ENCODE results near the gene TSHZ2.
"Not testable (repeated sequence)": the region's sequence is repeated elsewhere in the genome, so short reads cannot be mapped to it uniquely, and the experiment has no call there.

The TSHZ2 gene

GRCh38 chr20:52999040-52999439, 26.9 kb downstream of the TSHZ2 start:
- DNase-seq = no peak

- peak; percentile 34 for DNase-seq
Observed at GRCh38 chr20:53001498-53002301, 29.5 kb downstream of the TSHZ2 start.

- DNase-seq = no peak
Observed at GRCh38 chr20:53002786-53003185, 30.6 kb downstream of the TSHZ2 start.

GRCh38 chr20:53003420-53004154, 31.4 kb downstream of the TSHZ2 start:
- DNase-seq = no peak

GRCh38 chr20:53004267-53004813, 32.2 kb downstream of the TSHZ2 start:
- DNase-seq = no peak

- no peak for DNase-seq
Observed at GRCh38 chr20:53009979-53010735, 38.0 kb downstream of the TSHZ2 start.

- no peak for DNase-seq
Observed at GRCh38 chr20:53011640-53012039, 39.5 kb downstream of the TSHZ2 start.

GRCh38 chr20:53013183-53013582, 41.0 kb downstream of the TSHZ2 start:
- no peak for DNase-seq

- no peak for DNase-seq
Observed at GRCh38 chr20:53013847-53014246, 41.7 kb downstream of the TSHZ2 start.

- DNase-seq = no peak
Observed at GRCh38 chr20:53016071-53016470, 43.9 kb downstream of the TSHZ2 start.

- no peak for DNase-seq
Observed at GRCh38 chr20:53016534-53017042, 44.4 kb downstream of the TSHZ2 start.

- DNase-seq = no peak
Observed at GRCh38 chr20:53017206-53017605, 45.0 kb downstream of the TSHZ2 start.

GRCh38 chr20:53019464-53019863, 47.3 kb downstream of the TSHZ2 start:
- DNase-seq = no peak

- DNase-seq = no peak
Observed at GRCh38 chr20:53020376-53020775, 48.2 kb downstream of the TSHZ2 start.

GRCh38 chr20:53020834-53021233, 48.7 kb downstream of the TSHZ2 start:
- no peak for DNase-seq

- peak; percentile 84 for DNase-seq
Observed at GRCh38 chr20:53021934-53022333, 49.8 kb downstream of the TSHZ2 start.

GRCh38 chr20:53023732-53024520, 51.8 kb downstream of the TSHZ2 start:
- peak; percentile 54 for DNase-seq

GRCh38 chr20:53024653-53025052, 52.5 kb downstream of the TSHZ2 start:
- DNase-seq = not testable (repeated sequence)

- DNase-seq = no peak
Observed at GRCh38 chr20:53027089-53027488, 54.9 kb downstream of the TSHZ2 start.

- DNase-seq = no peak
Observed at GRCh38 chr20:53028337-53029007, 56.3 kb downstream of the TSHZ2 start.

- DNase-seq = peak; percentile 26
Observed at GRCh38 chr20:53030061-53030460, 57.9 kb downstream of the TSHZ2 start.

GRCh38 chr20:53032046-53032445, 59.9 kb downstream of the TSHZ2 start:
- DNase-seq = no peak

Data from activated CD4-positive, alpha-beta T cell treated with anti-CD3 and anti-CD28 coated beads, Interleukin-2, Interleukin-6, amounts not matched to agents 100 ng/mL and 50 ng/mL, durations not matched to agents 16 hours and 8 hours (primary cell).